Smooth muscle cell of the umbilical artery (primary cell): ENCODE results near the gene EIF2S1. TPM values are rescaled to one million over a fixed set of nuclear protein-coding genes. Genes with fewer than 3 reads are reported as not detected.

ENCODE experiments used
- total RNA-seq: library from RNA; depleted of rRNA; stranded (reverse); fragments of >200 nt; gene quantifications from 2 replicates; pipeline ENCODE4 v1.2.3, GENCODE V29; 2014

The EIF2S1 gene
- 185 and 281 TPM in 2 replicates for total RNA-seq

GRCh38 chr14:67359775-67360469 is at the start of gene EIF2S1, which contains the start of gene ATP6V1D:
TSS of gene EIF2S1 (plus strand) at chr14:67360328. CDS start at chr14:67364768, 4,440 bp downstream.
TSS of gene ATP6V1D (minus strand) at chr14:67359804. CDS start at chr14:67359698, 106 bp downstream.

GRCh38 chr14:67411820-67412421 is 51.8 kb downstream of the EIF2S1 start, which contains the start of gene PLEK2:
TSS of gene PLEK2 (minus strand) at chr14:67412165. CDS start at chr14:67412059, 106 bp downstream.

Other genes starting within 250 kb of the EIF2S1 start
- not detected in 2 replicates for gene GARIN2, start 170.9 kb upstream of the EIF2S1 start, total RNA-seq
- gene PALS1, start 118.9 kb upstream of the EIF2S1 start, total RNA-seq: 36.8 and 54.3 TPM in 2 replicates
- 134 and 158 TPM in 2 replicates for gene ATP6V1D, start 524 bp upstream of the EIF2S1 start, total RNA-seq
- gene PLEK2, start 51.8 kb downstream of the EIF2S1 start, total RNA-seq: 8.9 and 17.9 TPM in 2 replicates
- gene TMEM229B, start 128.4 kb downstream of the EIF2S1 start, total RNA-seq: 1.8 and 2.4 TPM in 2 replicates
- 1.0 and 1.5 TPM in 2 replicates for gene PLEKHH1, start 173.0 kb downstream of the EIF2S1 start, total RNA-seq
- gene PIGH, start 239.9 kb downstream of the EIF2S1 start, total RNA-seq: 10.2 and 13.7 TPM in 2 replicates